COLO668 (cell line): ENCODE results near the gene MED27.

Source experiments
- DNase-seq: peaks from one replicate; lab custom pipeline; 2025; ENCODE audit not compliant: unreplicated experiment; lab: John Stamatoyannopoulos, UW

MED27 gene

DNA sequence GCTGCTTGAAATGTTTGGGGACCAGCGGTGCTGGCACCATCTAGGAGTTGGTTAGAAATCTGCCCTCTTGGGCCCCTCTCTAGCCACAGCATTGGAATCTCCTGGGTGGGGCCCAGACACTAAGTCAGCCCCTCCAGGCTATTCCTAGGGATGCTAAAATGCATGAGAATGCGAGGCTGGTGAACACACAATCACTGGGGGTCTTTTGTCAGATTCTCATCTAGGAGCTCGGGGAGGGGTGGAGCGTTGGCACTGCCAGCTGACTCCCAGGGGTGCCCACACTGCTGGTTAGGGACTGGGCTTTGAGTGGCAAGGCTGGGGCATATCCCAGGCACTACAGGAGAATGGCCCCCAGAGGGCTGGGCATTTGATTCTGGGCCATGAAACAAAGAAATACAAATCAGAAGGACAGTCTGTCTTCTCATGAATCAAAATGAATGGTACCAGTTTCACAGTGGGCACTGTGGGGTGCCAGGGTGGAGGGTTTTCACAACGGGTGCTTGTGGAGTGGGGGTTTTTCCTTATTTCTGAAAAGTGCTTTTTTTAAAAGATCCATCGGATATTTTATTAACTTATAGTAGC lies 212.0 kb downstream of the MED27 start:
- DNase-seq, result no peak

GRCh38 chr9:131865446-131866195 lies 214.0 kb downstream of the MED27 start:
- no peak for DNase-seq

GRCh38 chr9:131864531-131864930 lies 215.1 kb downstream of the MED27 start:
- DNase-seq, result no peak

GRCh38 chr9:131863306-131863896 lies 216.3 kb downstream of the MED27 start:
- DNase-seq, result no peak

- no peak for DNase-seq
These were observed 217.4 kb downstream of the MED27 start for GRCh38 chr9:131862261-131862660.

- DNase-seq, result no peak
These were observed 219.2 kb downstream of the MED27 start for GRCh38 chr9:131860430-131860829.

DNA sequence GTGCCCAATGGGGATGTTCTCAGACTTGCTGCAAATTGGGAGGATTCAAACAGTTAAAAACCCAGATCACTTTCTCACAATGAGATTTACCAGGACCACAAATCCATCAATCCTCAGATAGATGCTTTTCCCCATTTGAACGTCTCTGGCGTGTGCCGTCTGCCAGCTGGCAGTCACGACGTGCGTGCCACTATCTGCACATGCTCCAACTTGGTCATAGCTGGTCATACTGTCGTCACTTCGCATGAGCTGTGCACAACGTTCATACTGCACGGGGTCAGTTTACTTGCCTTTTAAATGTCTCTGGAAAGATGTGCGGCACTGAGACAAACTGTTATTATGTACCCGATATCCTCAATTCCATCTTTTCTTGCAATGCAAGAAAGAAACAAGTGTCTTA lies 221.5 kb downstream of the MED27 start:
- no peak for DNase-seq

DNA sequence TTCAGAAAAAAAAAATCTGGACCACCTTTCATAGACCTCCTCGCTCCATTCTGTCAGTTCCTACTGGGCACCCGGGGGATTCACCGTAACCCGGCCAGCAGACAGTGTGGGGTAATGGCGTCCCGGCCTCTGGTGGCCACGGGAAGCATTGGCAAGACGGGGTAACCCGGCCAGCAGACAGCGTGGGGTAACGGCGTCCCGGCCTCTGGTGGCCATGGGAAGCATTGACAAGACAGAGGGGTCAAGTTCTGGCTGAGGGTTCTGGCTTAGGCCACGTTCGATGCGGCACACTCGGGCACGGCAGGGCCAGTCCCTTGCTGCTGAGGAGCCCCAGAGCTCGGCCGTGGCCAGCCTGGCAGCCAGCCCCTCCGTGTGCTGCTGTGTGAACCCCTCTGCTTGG lies 223.6 kb downstream of the MED27 start:
- DNase-seq, result no peak

- no peak for DNase-seq
These were observed 224.6 kb downstream of the MED27 start for GRCh38 chr9:131854896-131855613.

GRCh38 chr9:131854334-131854733 lies 225.3 kb downstream of the MED27 start:
- no peak for DNase-seq

DNA sequence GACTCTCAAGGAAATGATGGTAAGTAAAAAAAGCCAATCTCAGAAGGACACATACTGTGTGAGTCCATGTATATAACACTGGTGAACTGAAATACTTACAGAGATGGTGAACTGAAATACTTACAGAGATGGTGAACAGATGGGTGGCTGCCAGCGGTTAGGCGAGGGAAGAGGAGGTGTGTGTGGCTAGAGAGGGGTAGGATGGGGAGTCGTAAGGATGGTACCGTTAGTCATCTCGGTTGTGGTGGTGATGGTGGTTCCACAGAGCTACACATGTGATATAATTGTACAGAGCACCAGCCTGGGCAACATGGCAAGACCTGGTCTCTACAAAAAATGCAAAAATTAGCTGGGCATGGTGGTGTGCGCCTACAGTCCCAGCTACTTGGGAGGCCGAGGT lies 226.2 kb downstream of the MED27 start:
- DNase-seq, result no peak

DNA sequence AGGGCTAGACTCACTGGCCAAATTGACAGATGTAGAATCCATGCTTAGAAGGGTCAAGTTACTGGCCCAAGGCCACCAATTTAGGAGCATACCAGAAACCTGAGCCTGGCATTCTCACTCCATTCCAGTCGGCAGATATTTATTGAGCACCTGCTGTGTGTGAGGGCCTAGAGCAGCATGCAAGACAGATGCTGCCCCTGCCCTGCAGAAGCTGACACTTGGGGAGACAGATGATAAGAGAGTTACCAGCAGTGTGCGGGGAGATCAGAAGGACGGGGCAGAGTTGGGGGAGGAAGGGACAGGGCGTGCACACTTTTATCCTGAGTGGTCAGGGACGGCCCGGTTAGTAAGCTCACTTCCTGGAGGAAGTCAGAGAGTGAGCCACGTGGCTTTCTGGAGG lies 228.3 kb downstream of the MED27 start:
- DNase-seq, result no peak

- no peak for DNase-seq
These were observed 230.3 kb downstream of the MED27 start for GRCh38 chr9:131849391-131849790.

DNA sequence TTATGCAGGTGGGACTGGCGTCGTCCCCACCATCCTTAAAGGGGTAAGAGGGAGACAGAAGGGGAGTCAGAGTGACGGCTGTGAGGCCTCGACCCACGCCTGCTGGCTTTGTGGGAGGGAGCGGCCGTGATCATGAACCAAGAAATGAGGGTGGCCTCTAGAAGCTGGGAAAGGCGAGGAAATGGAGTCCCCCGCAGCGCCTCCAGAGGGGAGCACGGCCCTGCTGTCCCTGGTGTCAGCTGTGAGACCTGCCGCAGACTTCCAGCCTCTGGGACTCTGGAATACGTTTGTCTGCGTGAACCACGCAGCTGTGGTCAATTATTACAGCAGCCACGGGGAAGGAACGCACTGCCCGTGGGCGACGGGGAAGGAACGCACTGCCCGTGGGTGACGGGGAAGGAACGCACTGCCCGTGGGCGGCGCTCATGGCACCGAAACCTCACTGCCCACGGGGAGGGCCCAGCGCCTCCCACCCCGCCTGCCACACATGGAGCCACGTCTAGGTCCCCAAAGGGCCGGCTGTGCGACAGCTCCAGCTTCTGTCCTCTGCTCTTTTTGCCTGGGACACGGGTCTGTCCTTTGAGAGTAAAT lies 231.0 kb downstream of the MED27 start:
- DNase-seq, result no peak

DNA sequence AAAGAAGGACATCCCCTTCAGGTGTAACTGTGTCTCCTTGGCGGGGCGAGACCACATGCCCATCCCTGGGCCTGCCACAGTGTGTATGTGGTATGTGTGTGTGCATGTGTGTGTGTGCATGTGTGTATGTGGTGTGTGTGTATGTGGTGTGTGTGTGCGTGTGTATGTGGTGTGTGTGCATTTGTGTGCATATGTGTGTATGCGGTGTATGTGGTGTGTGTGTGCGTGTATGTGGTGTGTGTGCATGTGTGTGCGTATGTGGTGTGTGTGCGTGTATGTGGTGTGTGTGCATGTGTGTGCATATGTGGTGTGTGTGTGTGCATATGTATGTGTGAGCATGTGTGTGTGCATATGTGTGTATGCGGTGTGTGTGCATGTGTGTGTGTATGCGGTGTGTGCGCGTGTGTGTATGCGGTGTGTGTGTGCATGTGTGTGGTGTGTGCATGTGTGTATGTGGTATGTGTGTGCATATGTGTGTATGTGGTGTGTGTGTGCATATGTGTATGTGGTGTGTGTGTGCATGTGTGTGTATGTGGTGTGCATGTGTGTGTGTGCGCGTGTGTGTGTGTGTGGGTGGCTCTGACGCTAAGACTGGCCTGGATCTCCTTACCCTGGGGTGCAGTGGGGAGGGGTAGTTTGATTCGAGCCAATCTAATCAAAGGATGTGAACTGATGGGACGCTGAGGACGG lies 231.9 kb downstream of the MED27 start:
- DNase-seq, result no peak

DNA sequence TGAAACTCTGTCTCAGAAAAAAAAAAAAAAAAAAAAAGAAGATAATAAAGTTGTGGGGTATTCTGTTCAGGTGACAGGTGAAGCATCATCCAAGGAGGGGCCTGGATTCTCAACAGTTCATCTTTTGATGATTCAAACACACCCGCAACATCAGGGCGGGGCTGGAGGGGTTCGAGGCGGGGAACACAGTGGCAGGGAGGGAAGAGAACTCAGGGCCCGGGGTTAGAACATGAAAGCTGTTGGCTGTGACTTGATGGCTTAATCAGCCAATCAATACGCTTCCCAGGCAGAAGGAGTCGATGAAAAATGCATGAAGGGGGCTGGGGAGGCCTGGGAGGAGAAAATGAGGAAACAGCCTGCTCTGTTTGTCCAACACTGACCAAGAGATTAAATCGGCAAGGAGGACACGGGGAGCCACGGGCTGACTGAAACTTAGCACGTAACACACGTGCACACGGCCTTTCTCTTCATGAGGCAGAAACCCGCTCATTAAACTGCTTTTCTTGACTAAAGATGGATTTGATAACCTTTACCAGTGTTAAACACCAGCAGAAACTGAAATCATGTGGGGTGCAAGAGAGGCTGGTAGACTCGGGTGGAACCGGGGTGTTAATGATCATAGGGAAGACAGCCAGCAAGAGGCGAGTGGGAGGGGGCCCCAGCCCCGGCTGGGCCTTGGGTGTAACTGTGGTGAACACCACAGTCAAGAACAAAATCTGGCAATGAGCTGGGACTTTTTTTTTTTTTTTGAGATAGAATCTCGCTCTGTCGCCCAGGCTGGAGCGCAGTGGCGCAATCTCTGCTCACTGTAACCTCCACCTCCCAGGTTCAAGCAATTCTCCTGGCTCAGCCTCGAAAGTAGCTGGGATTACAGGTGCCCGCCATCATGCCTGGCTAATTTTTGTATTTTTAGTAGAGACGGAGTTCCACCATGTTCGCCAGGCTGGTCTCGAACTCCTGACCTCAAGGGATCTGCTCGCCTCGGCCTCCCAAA lies 234.1 kb downstream of the MED27 start:
- no peak for DNase-seq

GRCh38 chr9:131844745-131845118 lies 234.9 kb downstream of the MED27 start:
- no peak for DNase-seq

DNA sequence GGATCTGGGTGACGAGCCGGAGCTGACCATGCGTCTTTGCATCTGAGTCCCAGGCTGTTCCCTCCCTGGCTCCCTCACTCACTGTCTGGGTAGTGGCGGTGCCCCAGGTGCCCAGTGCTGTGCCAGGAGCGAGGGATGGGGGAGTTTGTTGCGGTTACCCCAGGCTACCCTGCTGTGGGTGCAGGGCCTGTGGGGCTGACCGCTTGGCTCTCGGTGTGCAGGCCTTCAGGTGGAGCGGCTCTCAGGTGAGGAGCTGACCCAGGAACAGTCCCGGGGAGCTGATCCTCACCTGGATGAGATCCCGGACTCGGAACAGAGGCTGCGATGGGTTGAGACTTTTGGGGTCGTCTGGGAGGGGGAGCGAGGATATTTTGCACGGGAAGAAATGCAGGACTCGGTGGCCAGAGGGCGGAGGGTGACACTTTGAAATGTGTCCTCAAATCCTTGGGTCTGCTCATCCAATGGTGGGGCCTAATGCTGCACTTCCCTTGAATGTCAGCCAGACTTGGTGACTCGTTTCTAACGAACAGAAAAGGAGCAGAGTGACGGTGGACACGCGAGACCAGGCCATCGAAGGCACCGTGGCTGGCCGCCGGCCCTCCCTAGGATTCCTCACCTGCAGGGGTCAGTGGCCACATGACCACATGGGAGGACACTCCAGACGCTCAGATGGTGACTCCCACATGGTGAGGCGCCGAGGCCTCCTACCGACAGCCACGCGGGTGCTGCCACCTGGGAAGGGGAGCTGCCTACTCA lies 235.5 kb downstream of the MED27 start:
- DNase-seq, result no peak

DNA sequence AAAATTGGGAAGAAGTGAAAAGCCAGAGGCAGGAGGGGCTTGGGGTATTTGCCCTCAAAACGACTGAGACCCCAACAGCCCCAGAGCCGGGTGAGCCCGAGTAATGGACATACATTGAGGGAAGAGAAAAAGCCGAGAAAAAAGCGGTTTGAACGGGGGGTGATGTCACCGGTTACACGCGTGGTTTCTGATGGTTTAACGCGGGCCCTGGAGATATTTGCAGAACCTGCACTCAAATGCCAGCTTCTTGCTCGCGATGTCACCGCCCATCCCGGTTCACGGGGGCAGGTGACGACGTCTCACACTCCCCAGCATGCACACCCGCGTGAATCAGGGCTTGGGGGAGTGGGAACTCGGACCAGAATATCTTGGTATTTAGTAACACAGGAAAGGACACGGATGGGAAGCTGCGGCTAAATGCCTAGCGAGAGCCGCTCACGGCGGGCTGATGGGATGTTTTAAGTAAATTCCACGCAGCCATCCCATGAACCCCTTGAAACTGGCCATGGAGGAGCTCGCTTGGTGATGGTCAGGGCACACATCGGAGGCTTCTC lies 237.8 kb downstream of the MED27 start:
- DNase-seq, result no peak
